B cell (primary cell): ENCODE measurements around the gene ADGRD1.

Experiments used
- CTCF ChIP-seq: fragments of 200-600 bp; IDR thresholded peaks from one replicate; pipeline ENCODE4 v1.8.0; 2022; ENCODE audit warnings: antibody characterized with exemption, mild to moderate bottlenecking
- EZH2 ChIP-seq: IDR thresholded peaks from 2 replicates; pipeline ENCODE4 v1.6.1; 2012; ENCODE audit warnings: borderline replicate concordance, low read depth, mild to moderate bottlenecking, moderate library complexity, low read length; ENCODE audit not compliant: insufficient read depth, poor library complexity, severe bottlenecking

GRCh38 chr12:131007740-131008117 is 54.0 kb downstream of the ADGRD1 start:
- no peak for TF ChIP-seq CTCF
- no peak for TF ChIP-seq EZH2
